ENCODE measurements around the gene DLG2.
"Not testable (repeated sequence)": the region's sequence is repeated elsewhere in the genome, so short reads cannot be mapped to it uniquely, and the experiment has no call there.

DNA sequence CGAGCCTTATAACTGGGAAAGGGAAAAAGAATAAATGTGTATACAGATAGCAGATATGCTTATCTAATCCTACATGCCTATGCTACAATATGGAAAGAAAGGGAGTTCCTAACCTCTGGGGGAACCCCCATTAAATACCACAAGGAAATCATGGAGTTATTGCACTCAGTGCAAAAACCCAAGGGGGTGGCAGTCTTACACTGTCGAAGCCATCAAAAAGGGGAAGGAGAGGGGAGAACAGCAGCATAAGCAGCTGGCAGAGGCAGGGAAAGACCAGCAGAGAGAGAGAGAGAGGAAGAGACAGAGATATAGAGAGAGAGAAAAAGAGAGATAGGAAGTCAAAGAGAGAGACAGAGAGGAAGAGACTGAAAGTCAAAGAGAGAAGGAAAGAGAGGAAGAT, 15.5 kb downstream of the DLG2 start:
- TF ChIP-seq EZH2phosphoT487 (IDR thresholded peaks at IDR 0.05; ENCODE audit: borderline replicate concordance, low read length) = not testable (repeated sequence)
- TF ChIP-seq, protein P1, sequence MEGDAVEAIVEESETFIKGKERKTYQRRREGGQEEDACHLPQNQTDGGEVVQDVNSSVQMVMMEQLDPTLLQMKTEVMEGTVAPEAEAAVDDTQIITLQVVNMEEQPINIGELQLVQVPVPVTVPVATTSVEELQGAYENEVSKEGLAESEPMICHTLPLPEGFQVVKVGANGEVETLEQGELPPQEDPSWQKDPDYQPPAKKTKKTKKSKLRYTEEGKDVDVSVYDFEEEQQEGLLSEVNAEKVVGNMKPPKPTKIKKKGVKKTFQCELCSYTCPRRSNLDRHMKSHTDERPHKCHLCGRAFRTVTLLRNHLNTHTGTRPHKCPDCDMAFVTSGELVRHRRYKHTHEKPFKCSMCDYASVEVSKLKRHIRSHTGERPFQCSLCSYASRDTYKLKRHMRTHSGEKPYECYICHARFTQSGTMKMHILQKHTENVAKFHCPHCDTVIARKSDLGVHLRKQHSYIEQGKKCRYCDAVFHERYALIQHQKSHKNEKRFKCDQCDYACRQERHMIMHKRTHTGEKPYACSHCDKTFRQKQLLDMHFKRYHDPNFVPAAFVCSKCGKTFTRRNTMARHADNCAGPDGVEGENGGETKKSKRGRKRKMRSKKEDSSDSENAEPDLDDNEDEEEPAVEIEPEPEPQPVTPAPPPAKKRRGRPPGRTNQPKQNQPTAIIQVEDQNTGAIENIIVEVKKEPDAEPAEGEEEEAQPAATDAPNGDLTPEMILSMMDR (IDR thresholded peaks at IDR 0.05; ENCODE audit: low read depth, low read length, poor library complexity, severe bottlenecking) = not testable (repeated sequence)

All from DOHH2 (cell line).